ENCODE data around the gene NCAPG2.

The NCAPG2 gene

GRCh38 chr7:158704524-158705233 is at the start of gene NCAPG2:
TSS of gene NCAPG2 (minus strand) at chr7:158704804. CDS start at chr7:158701899, 2,905 bp downstream.
- peak; percentile 97 for DNase-seq (ENCODE audit: low spot score)

- DNase-seq (ENCODE audit: low spot score) = no peak
These were observed 49.3 kb upstream of the NCAPG2 start for GRCh38 chr7:158753900-158754299.

- no peak for DNase-seq (ENCODE audit: low spot score)
These were observed 47.1 kb upstream of the NCAPG2 start for GRCh38 chr7:158751751-158752150.

GRCh38 chr7:158751199-158751598 is 46.6 kb upstream of the NCAPG2 start:
- no peak for DNase-seq (ENCODE audit: low spot score)

- no peak for DNase-seq (ENCODE audit: low spot score)
These were observed 46.1 kb upstream of the NCAPG2 start for GRCh38 chr7:158750702-158751101.

GRCh38 chr7:158749396-158749795 is 44.8 kb upstream of the NCAPG2 start:
- DNase-seq (ENCODE audit: low spot score) = no peak

- no peak for DNase-seq (ENCODE audit: low spot score)
These were observed 43.7 kb upstream of the NCAPG2 start for GRCh38 chr7:158748335-158748734.

- no peak for DNase-seq (ENCODE audit: low spot score)
These were observed 42.8 kb upstream of the NCAPG2 start for GRCh38 chr7:158747408-158747807.

GRCh38 chr7:158746957-158747356 is 42.4 kb upstream of the NCAPG2 start:
- no peak for DNase-seq (ENCODE audit: low spot score)

GRCh38 chr7:158745057-158745715 is 40.6 kb upstream of the NCAPG2 start:
- no peak for DNase-seq (ENCODE audit: low spot score)

GRCh38 chr7:158744070-158744469 is 39.5 kb upstream of the NCAPG2 start:
- no peak for DNase-seq (ENCODE audit: low spot score)

- no peak for DNase-seq (ENCODE audit: low spot score)
These were observed 38.6 kb upstream of the NCAPG2 start for GRCh38 chr7:158743219-158743618.

GRCh38 chr7:158742065-158742821 is 37.6 kb upstream of the NCAPG2 start:
- no peak for DNase-seq (ENCODE audit: low spot score)

- DNase-seq (ENCODE audit: low spot score) = no peak
These were observed 36.7 kb upstream of the NCAPG2 start for GRCh38 chr7:158741294-158741666.

- DNase-seq (ENCODE audit: low spot score) = no peak
These were observed 36.2 kb upstream of the NCAPG2 start for GRCh38 chr7:158740657-158741293.

GRCh38 chr7:158740013-158740656 is 35.5 kb upstream of the NCAPG2 start:
- DNase-seq (ENCODE audit: low spot score) = no peak

GRCh38 chr7:158738841-158739240 is 34.2 kb upstream of the NCAPG2 start:
- no peak for DNase-seq (ENCODE audit: low spot score)

- no peak for DNase-seq (ENCODE audit: low spot score)
These were observed 32.6 kb upstream of the NCAPG2 start for GRCh38 chr7:158737064-158737695.

- no peak for DNase-seq (ENCODE audit: low spot score)
These were observed 31.3 kb upstream of the NCAPG2 start for GRCh38 chr7:158735935-158736334.

- DNase-seq (ENCODE audit: low spot score) = no peak
These were observed 30.3 kb upstream of the NCAPG2 start for GRCh38 chr7:158734861-158735260.

- DNase-seq (ENCODE audit: low spot score) = no peak
These were observed 29.3 kb upstream of the NCAPG2 start for GRCh38 chr7:158733775-158734494.
